HG03095 (cell line): ENCODE results near the gene TMC8.
"Not testable (repeated sequence)": the region's sequence is repeated elsewhere in the genome, so short reads cannot be mapped to it uniquely, and the experiment has no call there.

Source experiments
- ATAC-seq: cut with Tn5 transposase; IDR thresholded peaks from one replicate; pipeline ENCODE4 v1.9.1; 2021; ENCODE audit warnings: moderate library complexity; ENCODE audit not compliant: unreplicated experiment

Gene TMC8

DNA sequence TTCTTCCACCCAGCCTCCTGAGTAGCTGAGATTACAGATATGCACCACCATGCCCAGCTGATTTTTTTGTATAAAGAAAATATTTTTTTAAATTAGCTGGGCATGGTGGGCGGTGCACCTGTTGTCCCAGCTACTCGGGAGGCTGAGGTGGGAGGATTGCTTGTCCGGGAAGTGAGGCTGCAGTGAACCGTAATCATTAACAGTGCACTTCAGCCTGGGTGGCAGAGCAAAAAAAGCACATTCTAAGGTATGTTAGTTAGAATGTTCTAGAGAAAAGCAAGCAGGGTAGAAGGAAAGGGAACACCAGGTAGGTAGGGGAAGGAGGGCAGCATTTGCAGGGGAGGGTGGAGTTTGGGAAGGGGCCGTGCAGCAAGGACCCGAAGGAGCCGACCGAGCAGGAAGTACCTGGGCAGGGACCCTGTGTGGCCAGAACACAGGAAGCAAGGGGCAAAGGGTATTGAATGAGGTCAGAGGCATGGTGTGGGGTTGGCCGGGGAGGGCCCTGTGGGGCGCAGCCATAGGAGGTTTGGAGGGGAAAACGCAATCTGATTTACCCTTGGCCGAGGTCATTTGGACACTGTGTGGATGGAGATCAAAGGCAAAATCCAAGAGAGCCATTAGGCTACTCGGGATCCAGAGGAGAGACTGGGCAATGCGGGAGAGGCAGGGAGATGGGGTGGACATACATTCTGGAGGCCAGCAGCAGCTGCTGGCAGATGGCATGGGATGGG is 17.9 kb downstream of the TMC8 start:
- ATAC-seq: no peak

DNA sequence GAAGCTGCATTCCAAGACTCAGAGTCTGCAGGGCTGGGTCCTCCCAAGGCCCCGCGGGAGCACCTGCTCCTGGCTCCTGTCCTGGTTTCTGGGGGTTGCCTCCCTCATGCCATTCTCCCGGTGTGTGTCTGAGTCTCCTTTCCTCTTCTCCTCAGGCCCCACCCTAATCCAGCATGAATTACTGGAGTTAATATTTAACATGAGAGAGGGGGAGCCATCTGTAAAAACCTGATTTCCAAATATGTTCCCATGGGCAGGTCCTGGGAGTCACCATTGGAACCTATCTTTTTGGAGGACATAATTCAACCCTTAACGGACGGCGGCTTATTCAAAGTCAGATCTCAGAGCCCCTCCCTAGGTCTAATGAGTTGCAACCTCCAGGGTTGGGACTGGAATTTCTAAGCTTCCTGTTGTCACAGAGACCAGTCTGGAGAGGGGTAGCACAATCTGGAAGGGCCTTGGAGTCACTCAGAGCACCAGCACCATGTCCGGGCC is 21.0 kb downstream of the TMC8 start:
- no peak for ATAC-seq

DNA sequence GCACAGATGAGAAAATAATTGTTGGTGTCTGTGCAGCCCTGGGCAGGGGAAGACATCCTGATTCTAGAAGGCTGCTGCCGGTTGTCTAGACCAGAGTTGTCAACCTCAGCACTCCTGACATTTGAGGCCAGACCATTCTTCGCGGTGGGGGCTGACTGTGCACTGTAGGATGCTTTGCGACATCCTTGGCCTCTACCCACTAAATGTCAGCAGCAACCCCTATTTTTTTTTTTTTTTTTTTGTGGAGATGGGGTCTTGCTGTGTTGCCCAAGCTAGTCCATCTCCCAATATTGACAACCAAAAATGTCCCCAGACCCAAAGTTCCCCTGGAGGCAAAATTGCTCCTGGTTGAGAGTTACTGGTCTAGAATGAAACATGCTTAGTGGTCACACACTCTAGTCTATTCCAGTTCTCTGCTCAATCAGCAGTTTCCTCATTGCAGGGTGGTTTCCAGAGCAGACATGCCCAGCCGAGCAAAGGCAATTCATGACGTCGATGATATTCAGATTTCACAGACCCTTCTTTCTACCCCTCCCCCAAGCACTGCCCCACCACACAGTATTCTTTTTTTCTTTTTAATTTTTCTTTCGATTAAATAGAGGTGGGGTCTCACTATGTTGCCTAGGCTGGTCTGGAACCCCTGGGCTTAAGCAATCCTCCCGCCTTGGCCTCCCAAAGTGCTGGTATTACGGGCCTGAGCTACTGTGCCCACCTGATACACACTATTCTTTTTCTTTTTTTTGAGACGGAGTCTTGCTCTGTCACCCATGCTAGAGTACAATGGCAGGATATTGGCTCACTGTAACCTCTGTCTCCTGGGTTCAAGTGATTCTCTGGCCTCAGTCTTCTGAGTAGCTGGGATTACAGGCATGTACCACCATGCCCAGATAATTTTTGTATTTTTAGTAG is 24.6 kb downstream of the TMC8 start:
- ATAC-seq: peak; percentile 44

DNA sequence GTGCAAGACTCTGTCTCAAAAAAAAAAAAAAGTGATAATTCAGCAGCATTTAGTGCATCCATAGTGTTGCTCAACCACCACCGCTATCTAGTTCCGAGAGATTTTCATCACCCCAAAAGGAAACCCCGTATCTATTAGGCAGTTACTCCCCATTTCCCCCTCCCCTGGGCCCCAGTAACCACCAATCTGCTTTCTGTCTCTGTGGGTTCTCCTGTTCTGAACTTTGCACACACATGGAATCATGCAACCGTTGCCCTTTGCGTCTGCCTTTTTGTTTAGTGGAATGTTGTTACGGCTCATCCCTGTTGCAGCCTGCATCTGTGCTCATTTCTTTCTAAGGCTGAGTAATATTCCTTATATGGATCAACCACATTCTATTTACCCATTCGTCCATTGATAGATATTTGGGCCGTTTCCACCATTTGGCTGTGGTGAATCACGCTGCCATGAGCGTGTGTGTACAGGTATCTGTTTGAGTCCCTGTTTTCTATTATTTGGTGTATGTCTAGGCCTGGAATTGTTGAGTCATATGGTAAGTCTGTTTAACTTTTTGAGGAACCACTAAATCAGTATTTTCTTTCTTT is 29.1 kb downstream of the TMC8 start:
- ATAC-seq: no peak

DNA sequence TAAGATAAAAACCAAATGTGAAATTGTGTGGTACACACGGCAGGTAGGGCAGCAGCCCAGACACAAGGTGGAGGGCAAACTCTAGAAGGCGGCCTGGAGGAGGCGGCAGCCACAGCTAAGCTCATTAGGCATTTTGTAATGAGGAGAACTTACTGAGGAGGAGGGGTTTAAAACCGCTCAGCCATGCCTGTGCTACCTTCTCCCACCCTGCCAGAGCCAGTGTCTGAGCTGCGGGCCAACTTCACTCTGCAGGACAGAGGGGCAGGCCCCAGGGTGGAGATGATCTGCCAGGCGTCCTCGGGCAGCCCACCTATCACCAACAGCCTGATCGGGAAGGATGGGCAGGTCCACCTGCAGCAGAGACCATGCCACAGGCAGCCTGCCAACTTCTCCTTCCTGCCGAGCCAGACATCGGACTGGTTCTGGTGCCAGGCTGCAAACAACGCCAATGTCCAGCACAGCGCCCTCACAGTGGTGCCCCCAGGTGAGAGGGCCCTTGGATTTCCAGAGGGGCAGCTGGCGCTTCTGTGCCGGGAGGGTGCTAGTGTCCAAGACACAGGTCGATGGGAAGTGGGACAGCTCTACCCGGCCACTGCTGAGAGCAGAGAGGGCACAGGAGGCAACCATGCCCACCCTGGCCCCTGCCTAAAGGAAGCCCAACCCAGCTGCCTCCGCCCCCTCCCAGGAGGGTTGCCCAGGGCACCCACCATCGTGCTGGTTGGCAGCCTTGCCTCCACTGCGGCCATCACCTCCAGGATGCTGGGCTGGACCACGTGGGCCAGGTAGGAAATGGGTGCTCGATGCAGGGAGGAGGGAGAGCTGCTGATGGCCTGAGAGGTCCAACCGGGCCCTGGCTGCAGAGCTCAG is 33.5 kb downstream of the TMC8 start:
- ATAC-seq: no peak

DNA sequence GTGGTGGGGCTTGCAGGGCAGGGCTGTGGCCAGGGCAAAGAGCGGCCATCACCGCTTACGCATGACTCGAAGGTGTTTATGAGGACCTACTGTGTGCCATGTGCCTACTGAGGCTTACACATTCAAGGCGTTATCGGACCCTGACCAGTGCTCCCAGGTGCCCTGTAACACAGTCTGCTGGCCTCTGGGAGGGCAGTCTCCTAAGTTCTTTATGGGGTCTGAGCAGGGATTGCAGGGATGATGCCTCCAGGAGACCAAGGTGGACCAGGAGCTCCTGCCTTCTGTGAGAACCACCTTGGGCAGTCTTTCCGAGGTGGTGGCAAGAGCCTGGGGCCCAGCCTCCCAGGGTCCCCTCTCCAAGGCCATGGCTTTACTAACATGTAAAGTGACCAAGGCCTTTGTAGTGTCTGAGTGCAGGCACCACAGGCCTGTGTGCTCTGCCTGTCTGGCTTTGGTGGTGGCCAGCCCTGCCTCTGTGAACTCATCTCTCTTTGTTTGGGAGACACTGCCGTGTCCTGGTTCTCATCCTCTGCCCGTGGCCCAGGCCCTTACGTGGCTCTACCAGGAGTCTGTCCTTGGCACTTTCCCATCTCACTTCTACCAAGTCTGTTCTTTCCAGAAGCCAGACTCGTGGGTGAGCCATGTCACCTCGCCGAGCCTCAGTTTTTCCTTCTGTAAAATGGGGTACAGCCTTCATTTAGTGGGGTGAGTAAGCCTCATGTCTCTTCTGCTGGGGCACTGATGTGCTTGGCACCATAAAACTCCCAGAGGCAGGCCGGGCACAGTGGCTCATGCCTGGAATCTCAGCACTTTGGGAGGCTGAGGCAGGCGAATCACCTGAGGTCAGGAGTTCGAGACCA is 34.4 kb downstream of the TMC8 start:
- no peak for ATAC-seq

DNA sequence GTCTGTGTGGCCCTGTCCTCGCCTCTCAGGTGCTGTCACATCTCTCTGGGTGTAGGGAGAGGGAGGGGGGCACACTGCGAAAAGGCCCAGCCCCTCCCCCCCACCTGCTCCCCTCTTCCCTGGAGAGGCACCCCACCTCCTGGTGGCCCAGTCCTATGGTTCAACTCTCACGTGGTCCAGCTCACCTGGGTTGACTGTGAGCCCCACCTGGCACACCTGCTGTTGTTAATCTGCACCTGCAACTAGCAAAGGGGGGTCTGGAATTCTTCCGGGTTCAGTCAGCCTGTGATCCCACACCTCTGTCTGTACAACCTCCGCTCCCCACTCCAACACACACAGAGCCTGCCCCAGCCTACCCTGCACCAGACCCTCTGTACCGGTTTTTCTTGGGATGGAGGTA is 35.8 kb downstream of the TMC8 start:
- ATAC-seq: no peak

DNA sequence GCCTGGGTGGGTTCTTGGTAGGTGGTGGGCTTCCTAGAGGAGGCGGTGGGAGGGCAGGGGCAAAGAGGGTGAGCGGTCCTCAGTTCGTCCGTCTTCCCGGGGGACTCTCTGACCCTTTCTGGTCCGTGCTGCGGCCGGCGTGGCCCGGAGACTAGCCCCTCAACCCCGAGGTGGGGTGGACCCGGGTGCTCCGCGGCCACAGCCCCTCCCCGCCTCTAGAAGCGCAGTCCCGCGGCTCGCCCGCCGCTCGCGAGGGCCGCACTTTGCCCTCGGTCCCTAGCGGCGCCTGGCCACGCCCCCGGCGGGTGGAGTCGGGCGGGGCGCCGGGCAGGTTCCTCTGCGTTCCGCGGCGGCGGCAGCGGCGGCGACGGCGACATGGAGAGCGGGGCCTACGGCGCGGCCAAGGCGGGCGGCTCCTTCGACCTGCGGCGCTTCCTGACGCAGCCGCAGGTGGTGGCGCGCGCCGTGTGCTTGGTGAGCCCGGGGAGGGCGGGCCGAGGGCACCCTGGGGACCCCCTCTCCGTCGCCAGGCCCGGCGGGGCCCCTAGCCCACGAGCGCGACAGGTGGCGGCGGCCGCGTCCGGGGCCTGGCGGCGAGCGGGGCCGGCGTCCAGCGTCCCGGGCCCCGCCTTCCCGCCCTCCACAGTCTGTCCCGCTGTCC is 37.8 kb downstream of the TMC8 start, which contains the start of gene SYNGR2:
SYNGR2 (plus strand) TSS at position 340 of the 661 bp plus-strand sequence; CDS start at position 376, 36 bp downstream.
- ATAC-seq: no peak

DNA sequence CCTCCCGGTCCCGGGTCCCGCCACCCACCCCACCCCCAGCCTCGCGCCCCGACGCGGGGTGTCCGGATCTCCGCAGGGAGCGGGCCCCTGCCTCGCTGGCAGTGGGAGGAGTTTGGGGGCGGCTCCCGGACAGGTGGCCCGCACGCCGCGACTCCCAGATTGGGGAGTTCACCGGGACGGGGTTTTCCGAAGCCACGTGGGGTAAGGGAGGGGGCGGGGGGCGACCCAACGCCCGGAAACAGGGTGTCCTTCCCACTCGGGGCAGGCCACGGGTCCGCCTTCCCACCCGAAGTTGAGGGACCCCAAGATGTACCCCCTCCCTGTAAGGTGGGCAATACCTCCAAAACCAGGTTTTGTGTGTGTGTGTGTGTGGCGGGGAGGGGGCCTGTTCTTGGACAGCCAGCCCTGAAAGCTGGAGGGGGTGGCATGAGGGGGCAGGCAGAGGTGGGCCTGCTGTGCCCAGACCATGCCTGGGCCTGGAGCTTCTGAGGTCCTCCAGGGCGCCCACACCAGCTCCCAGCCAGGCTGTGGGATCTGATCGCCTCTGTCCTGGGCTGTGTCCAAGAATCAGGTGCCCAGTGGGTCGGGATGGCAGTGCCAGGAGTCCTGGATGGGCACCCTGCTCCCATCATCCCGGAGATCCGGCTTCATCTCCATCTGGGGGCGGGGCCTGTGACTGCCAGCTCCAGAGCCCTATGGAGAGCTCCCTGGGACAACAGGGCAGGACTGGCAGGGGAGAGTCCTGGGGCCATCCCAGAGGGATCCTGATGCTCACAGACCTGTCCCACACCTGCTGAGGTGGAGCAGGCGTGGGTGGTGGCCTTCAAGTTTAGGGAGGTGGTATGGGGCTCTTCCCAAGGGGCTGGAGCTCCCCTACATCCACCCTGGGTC is 38.6 kb downstream of the TMC8 start:
- ATAC-seq: no peak

DNA sequence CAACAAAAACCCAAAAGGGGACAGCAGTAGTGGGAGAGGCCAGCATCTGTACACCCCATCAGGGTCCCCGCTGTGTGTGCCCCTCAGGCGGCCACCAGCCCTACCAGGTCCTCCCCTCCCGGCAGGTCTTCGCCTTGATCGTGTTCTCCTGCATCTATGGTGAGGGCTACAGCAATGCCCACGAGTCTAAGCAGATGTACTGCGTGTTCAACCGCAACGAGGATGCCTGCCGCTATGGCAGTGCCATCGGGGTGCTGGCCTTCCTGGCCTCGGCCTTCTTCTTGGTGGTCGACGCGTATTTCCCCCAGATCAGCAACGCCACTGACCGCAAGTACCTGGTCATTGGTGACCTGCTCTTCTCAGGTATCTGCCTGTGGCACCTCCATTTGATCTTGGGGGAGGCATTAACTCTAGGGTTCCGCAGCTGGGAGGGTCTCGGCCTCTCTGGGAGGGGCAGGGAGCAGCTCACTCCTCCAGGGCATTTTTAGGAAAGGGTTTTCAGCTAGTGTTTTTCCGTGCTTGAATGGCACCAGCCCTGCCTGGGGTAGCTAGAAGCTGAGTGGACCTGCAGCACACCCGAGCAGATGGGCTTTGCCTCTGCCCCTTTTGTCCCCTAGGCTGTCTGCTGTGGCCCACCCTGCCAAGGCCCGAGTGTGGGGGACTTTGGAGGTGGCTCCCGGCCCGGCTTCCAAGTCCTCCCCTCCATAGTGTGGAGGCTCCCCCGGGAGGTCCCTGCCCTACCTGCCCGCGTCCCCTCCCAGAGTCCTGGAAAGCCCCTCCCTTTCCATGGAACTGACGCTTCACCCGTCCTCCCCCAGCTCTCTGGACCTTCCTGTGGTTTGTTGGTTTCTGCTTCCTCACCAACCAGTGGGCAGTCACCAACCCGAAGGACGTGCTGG is 40.4 kb downstream of the TMC8 start:
- no peak for ATAC-seq

DNA sequence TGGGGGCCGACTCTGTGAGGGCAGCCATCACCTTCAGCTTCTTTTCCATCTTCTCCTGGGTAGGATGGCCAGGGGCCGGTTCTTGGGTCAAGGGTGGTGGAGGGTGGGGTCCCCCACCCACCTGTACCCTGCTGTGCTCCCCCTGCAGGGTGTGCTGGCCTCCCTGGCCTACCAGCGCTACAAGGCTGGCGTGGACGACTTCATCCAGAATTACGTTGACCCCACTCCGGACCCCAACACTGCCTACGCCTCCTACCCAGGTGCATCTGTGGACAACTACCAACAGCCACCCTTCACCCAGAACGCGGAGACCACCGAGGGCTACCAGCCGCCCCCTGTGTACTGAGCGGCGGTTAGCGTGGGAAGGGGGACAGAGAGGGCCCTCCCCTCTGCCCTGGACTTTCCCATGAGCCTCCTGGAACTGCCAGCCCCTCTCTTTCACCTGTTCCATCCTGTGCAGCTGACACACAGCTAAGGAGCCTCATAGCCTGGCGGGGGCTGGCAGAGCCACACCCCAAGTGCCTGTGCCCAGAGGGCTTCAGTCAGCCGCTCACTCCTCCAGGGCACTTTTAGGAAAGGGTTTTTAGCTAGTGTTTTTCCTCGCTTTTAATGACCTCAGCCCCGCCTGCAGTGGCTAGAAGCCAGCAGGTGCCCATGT is 41.1 kb downstream of the TMC8 start:
- not testable (repeated sequence) for ATAC-seq

DNA sequence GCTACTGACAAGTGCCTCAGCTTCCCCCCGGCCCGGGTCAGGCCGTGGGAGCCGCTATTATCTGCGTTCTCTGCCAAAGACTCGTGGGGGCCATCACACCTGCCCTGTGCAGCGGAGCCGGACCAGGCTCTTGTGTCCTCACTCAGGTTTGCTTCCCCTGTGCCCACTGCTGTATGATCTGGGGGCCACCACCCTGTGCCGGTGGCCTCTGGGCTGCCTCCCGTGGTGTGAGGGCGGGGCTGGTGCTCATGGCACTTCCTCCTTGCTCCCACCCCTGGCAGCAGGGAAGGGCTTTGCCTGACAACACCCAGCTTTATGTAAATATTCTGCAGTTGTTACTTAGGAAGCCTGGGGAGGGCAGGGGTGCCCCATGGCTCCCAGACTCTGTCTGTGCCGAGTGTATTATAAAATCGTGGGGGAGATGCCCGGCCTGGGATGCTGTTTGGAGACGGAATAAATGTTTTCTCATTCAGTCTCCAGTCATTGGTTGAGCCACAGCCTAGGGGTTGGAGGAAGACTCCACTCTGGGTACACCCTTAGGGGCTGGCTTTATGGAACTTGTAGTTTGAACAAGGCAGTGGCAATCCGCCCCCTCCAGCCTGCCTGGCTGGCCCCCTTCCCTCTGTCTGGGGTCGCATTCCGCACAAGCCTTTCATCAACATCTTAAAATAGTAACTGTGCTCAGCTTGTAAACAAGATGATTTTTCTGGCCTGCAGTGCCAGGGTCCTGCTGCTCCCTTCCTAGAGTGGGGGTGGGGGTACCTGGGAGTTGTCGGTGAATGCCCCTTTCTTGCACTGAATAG is 41.9 kb downstream of the TMC8 start:
- ATAC-seq: no peak

DNA sequence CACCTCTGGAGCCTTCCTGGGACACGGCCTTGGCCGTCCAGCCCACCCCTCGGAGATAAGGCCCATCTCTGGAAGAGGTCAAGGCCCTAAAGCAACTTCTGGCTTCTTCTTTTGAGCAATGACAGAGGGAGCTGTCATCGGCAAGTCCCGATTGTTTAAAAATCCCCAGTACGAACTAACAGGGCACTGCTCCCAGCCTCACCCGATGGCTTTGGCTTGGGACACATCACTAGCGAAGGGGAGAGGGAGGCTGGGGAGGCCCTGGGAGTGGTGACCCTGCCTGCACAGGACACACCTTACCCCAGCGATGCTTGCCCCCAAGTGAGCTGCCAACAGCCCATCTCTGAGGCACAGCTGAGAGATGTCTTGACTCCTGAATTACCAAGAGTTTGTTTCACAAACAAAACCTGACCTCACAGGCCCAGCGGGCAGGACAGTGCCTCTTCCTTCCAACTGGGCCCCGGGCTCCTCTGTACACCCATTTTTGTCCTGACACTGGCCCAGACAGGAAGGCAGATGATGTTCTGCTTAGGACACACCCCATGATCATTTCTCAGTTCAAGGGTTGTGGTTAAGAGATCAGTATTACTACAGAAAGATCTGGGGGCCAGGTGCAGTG is 42.6 kb downstream of the TMC8 start:
- peak; percentile 31 for ATAC-seq

DNA sequence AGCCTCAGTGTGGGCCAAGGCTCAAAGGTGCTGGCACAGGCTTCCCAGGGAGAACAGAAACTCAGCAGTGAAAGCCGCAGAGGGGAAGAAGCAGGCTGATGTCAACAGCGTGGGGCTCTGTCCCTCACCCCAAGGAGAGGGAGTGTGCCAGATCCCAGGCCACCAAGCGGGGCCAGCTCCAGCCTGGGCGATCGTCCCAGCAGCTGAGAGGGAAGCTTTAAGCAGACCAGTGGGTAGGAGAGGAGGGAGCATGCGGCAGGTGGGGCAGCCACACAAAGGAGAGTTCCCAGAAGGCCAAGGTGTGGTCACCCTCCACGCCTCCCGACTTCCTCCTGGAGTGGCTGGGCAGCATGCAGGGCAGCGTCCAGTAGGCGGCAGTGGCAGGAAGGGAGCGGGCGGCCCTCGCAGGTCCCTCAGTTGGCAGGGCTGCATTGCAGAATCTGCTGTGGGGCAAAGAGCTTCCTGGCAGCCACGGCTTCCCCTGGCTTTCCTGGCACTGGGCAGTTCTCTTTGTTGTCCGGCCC is 43.8 kb downstream of the TMC8 start:
- ATAC-seq: no peak
